Kasumi-1 (cell line): ENCODE results near the gene CLIP4.
"Not testable (repeated sequence)": the region's sequence is repeated elsewhere in the genome, so short reads cannot be mapped to it uniquely, and the experiment has no call there.

Source experiments
- DNase-seq, 2 experiments: peaks; one replicate each; lab custom pipeline; 2025; lab: John Stamatoyannopoulos, UW

Gene CLIP4

DNA sequence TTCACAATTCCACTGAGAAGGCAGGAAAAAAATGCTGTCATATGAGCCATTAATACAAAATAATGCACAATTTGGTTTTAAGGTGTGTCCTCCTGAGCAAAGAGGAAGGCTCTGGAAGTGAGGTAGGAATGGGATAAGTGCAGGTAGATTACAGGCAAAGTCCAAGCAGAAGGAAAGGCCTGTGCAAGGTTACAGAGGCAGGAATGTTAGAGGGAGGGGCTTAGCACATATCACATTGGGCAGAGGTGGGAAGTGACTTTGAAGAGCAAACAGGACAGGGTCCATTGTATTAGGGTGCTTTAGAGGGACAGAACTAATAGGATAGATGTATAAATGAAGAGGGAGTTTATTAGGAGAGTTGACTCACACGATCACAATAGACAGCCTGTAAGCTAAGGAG is 14.7 kb upstream of the CLIP4 start:
- no peak for DNase-seq

DNA sequence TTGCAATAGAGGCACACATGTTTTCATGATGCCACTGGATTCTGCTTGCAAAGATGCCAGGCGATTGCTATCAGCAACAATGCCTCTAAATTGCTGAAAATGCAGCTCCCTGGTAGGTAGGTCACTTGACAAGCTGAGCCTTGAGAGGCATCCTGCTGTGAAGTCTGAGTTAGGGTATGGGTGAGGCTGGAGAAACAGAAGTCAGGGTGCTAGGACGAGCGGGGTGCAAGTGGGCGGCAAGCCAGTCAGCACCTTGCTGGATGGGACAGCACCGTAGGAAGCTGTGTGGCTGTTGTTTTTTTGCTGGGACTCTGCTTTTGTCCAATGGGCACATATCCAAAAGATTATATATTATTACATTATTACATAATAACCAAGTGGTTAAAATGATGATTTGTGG is 10.5 kb upstream of the CLIP4 start:
- no peak for DNase-seq

DNA sequence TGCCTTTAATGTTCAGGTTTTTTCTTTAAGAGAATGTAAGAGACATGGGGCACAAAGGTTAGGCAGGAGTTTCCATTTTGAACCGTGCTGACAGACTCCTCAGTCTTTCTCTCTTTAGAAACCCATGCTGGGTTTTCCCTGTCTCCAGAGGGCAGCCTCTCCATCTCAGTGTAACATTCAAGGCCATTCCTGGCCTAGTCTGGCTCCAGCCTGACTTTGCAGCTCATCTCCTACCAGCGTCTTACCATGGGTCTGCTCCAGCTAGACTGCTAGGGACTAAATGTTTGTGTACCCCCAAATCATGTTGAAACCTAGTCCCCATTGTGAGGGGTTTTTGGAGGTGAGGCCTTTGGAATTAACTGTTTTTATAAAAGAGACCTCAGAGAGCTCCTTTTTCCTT is 9.8 kb upstream of the CLIP4 start:
- no peak for DNase-seq

DNA sequence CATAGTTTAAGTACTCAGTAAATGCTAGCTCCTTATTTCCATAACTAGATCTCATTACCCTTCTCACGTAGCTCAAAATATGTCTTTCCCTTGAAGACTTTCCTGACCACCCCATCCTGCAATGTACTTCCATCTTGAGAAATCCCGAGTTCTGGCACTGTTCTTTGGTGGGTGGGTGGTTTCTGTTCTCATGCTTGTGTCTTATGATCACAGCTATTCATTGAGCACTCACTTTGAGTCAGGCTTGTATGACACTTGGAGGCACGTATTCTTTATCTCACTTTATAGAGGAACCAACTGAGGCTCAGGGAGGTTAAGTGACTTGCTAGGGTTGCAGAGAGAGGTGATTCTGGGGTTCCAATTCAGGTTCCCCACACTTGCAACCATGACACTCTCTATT is 9.0 kb upstream of the CLIP4 start:
- DNase-seq = no peak

DNA sequence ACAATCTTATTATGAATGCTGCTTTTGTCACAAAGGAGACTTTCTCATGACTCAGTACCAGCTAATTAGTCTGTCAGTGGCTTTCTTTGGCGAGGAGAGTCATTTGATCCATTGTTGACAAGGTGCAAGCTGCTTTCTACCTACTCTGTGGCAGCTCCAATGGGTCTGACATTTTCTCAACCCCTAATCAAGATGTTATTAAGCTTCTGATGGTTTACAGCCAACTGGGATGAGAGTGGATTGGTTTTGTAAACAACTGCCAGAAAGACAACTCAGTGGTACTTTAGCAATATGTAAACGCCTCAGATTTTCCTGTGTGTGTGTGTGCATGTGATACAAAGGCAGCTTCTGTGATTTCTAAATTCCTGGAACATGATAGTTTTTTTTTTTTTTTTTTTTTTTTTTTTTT is 8.2 kb upstream of the CLIP4 start:
- no peak for DNase-seq

DNA sequence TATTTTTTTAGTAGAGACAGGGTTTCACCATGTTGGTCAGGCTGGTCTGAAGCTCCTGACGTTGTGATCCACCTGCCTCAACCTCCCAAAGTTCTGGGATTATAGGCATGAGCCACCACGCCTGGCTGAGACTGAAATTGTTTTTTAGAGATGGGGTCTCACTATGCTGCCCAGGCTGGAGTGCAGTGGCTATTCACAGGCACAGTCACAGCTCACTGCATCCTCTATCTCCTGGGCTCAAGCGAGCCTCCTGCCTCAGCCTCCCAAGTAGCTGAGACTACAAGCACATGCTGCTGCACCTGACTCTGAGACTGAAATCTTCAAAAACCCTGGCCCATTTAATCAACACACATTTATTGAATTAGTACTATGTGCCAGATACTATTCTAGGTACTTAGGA is 7.7 kb upstream of the CLIP4 start:
- not testable (repeated sequence) for DNase-seq

DNA sequence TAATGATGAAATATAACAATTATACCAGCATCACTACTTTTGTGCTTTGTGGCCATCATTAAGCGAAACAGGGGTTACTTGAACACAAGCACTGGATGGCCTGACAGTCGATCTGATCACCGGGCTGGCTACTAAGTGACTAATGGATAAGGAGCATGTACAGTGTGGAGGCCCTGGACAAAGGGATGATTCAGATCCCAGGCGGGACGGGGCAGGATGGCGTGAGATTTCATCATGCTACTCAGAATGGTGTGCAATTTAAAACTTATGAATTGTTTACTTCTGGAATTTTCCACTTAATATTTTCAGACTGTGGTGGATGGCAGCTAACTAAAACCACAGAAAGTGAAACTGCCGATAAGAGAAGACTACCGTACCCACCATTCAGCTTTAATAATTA is 7.0 kb upstream of the CLIP4 start:
- DNase-seq = no peak

DNA sequence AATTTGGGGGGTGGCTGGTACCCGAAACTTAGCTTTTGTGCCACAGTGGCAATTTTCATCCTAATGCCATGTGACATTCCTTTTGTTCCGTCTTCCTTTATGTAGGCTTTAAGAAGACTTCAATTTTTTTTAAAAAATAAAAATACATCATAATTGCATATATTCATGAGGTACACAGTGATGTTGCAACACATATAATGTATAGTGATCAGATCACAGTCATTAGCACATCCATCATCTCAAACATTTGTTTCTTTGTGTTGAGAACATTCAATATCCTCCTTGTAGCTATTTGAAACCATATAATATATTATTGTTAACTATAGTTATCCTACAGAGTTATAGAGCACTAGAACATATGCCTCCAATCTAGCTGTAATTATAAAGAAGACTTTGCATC is 6.0 kb upstream of the CLIP4 start:
- DNase-seq = no peak

DNA sequence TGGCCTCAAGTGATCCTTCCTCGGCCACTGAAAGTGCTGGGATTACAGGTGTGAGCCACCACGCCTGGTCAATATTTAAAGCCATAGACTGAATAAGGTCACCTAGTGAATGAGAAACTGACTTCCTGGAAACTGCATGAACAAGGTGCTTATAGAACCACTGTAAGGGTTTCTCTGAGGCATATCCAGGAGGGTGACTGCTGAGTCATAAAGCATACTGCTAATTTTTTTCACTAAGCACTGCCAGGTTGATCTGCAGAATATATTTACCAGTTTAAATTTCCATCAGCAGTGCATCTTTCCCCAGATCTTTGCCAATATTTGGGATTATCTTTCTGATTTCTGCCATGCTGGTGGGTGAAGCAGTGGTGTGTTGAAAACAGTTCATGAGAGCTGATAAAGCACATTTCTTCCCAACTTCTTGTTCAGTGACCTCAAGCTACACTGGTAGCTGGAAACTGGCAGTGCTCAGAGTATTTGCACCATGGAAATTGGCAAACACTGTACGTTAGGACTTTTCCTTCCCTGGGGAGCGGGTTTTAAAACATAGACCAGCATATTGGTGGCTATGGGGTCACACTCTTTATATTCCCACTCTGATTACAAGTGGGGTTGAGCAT is 4.2 kb upstream of the CLIP4 start:
- no peak for DNase-seq

DNA sequence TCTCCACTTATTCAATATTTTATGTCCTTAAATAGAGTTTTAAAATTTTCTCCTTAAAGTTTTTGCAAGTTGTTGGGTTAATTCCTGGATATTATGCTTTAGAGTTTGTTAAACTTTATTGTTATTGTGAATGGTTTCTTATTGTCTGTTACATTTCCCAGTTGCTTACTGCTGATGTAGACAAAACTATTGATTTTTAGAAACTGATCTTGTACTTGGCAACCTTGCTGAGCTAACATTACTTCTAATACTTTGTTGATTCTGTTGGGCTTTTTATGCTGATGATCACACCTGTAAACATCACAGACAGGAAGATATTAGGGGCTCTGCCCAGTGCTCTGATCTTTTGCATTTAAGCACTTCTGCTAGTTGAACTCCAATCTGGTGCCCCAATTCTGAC is 2.8 kb upstream of the CLIP4 start:
- DNase-seq = no peak

DNA sequence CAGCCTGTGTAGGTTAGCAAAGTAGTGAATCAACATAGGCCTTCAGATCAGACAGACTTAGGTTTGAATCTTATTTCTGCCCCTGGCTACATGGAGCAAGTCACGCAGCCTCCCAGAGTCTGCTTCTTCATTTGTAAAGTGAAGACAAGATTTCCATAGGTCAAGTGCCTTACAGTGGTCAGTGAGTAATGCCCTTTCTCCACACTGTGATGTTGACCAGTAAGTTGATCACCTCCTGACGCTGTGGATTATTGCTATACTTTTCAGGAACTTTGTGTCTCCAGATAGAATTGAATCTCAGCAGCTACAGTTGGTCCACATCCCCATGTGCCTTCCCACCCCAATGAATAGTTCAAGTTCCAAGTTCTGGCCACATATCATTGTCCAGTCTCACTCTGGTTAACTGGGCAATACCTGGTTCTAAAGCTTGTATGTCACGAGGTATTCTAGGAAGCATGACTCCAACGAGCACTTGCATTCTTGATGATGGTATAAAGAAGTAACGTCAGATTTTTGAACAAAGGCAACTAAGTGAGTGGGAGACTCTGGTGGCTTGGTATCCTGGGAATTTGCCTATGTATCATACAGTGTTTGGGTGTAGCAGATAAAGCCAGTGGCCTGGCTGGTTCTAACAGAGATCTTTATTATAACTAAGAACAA is 2.1 kb upstream of the CLIP4 start:
- DNase-seq = no peak

DNA sequence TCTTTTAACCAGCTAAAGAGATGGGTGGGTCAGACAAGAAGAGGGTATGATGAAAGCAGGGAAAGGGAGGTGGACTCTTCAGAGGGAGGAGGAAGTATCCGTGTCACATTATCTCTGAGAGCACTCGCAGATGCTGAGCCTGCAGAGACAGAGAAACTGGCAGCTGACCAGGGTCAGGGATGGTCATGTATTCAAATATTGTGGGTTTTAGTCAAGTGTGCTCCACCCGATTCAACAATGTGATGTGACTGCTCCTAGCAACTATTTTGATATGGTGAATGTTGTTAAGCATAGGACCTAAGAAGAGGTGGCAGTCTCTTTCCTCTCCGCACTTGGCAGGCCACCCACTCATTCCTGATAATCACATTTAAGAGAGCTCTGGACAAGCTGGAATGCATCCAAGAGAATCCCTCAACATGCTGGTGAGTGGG is 1.3 kb upstream of the CLIP4 start:
- no peak for DNase-seq

DNA sequence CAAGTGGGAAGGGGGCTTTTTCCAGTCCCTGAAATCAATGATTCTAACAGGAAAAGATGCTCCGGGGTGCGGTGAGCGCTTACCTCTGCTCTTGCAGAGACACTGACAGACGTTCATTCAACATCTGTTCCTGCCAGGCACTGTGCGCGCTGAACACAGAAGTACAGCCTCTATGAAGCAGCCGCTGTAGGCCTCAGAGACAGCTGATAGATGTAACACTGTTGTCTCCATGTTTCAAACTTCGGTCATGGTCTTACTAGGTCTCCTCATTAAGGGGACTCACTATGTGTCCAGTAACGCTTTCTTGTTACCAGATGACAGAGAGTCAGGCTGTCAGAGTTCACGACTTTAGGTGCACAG is 649 bp upstream of the CLIP4 start:
- no peak for DNase-seq

DNA sequence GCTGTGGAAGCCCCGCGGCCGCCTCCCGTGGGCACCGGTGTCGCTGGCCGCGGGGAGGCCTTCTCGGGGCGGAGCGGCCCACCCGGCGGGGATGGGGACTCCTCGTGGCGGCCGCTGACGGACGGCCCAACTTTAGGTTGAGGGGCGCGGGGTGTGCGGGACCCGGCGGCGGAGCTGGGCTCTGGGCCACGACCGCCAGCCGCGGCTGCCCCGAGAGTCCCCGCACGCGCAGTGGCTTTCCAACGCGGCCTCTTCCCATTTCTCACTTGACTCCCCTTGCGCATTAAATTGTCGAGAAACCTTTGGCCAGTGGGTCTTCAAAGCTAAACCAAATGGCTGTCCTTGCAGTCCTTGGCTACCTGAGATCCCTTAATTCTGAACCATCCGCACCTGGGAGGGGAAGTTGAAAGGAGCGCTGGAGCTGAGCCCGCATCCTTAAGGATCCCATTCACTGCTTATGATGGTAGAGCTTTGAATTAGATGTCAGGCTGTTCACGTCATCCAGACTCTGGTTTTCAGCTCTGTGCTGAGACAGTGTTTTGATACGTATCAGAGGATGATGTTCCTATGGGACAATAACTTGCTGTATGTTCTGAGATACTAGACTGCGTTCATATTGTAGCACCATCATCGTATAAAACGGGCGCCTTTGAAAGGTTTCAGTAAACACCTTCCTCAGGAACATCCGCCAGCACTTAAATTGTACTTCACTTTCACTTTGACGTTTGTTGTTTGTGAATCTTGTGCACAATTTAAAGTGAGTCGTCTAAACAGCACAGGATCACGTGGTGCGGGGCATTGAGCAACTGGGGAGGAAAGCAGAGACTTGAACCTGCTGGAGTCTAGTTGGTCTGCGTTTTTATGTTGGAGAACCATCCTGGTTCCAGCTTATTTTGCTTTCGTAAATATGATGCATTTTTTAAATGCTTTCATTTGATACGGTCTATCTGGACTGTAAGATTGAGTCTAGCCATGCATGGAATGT is 874 bp downstream of the CLIP4 start:
- peak in 1 of 2 experiments; percentile 13 for DNase-seq

DNA sequence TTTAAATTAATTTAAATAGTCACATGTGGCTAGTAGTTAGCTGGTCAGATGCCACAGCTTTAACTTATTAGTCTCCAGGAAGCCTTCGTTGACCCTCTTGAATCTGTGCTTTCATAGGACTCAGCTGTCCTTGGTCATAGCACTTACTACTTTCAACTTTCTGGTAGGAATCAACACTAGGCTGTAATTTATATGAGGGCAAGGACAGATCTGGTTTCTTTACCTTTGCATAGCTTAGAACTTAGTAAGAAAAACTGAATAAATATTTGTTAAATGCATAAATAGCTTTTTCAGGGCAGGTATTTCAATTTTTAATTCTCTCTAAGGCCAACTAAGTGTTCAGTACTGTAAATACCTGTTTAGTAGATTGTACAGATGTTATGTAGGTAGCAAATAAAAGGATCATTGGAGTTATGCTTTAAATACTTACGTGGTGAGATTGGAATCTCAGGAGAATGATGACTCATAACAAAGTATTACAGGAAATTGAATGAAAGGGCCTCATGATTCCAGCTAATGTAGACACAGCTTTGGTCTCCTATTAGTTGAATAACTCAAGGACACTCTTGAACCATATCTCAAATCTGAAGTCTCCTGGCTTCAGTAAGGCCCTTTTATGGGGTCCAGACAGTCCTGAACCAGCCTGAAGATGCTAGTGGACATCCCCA is 2.6 kb downstream of the CLIP4 start:
- no peak for DNase-seq

DNA sequence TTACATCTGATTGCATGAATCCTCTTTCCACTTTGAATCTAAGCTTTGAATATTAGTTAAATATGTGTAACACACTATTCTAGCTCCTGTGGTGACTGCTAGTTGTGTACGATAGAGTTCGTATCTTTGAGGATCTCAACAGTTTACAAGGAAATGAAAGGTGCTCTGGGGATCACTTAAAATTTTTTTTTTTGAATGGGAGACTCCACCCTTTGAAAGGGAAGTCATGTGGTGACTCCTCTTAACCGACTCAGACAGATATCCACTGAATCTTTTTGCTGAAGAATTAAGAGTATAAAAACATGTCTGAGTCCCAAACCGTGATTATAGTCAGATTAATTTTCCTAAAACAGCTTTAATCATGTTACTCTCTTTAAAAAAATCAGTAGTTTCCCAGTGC is 4.0 kb downstream of the CLIP4 start:
- no peak for DNase-seq

DNA sequence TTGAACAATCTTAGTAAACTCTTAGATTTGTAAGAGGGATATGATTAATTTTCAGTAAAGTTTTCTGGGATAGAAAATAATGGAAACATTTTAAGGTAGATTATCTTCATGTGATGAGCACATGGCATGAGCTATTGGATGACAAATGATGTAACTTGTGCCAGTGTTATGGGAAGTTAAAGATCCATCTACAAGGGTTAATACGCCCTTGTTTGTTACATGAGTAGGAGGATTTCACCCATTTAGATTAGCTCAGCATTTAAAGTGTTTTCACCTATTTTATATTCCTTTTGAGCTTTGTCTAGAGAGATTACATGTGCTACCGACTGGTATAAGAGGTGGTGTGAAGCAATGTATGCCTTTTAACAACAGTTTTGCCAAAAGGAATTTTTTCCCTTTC is 5.6 kb downstream of the CLIP4 start:
- no peak for DNase-seq

DNA sequence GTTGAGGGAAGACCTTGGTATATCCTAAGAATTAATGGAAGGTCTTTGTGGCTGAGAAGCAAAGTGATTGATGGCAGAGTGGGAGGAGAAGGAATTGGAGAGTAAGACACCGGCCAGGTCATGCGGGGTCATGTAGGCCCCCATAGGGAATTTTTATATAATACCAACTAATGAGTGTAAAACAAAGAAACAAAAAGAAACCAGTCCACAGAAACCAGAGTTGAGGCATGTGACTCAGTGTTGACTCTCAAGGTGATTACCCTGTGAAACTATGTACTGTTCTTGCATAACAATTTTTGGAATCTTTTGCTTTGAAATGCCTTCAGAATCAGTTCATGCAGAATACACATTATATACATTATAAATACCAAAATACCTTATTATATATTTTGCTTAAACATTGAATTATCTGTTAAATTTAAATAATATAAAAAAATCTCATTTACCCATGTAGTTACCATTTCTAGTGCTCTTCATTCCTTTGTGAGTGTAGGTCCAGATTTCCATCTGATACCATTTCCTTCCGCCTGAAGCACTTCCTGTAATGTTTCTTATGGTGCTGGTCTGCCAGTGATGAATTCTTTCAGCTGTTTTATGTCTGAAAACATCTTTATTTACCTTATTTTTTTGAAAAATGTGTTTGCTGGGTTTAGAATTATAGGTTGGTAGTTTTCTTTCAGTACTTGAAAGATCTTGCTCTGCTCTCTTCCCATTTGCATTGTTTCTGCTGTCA is 8.6 kb downstream of the CLIP4 start:
- no peak for DNase-seq

DNA sequence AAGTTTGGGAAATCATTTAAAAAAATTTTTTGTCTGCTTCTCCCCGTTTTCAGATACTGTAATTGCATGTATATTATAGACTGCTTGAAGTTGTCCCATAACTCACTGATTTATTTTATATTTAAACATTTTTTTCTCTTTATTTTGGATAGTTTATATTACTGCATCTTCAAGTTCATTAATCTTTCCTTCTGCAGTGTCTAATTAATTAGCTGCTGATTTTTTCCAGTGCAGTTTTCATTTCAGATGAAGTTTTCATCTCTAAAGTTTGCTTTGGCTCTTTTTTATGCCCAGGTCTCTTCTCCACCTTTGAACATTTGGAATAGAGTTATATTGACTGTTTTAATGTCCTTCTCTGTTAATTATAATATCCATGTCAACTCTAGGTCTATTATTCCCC is 9.3 kb downstream of the CLIP4 start:
- DNase-seq = no peak

DNA sequence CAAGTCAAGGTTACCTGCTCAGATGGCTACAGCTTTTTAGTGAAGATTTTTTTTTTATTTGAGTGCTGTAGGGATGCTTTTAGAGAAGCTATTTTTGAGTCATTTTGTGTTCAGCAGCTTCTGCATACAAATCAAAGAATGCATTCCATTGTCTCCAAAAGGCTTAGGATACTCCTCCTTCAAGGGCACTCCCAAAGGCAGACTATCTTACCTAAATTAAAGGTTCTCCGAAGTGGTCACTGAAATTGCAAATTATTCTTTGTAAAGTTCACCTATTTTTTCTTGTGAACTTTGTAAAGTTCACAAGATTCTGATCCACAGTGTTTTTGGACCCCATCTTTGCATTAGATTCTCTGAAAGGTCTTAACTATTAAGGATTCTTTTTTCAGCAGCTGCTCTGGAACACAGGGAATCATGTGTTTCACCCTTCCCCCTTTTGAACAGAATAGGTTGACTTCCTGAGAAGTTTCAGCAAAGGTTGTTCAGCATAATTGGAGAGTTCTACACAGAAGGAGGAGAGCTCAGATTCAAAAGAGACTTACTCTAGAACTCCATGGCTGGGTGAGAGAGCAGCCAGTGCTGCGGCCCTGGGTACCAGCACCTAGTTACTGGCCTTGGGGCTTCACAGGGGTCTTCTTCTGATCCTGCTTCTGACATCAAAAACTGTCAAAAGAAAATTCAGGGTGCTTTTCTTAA is 14.5 kb downstream of the CLIP4 start:
- no peak for DNase-seq

DNA sequence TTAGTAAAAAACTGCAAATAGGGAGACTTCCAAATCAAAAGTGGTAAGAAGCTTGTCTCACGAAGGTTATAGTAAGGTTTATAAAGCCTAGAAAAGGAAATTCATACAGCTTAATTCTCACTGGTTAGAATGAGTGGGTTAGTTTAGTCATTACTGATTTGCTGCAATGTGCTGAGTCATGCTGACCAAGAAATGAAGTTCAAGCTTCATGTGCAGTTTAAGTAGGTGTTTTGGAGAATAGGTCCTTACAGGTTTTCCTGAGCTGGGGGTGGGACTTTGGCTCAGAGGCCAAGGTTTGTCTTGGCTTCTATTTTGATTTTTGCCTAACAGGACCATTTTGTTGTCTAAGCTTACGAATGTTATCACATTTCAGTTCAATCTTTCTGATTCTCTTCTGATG is 15.1 kb downstream of the CLIP4 start:
- DNase-seq = no peak
